HL-60/S4 (cell line): Measurements from ENCODE around the gene TPP1.

Experiments
- in situ Hi-C: fragments of 300-500 bp; cut with MboI; formaldehyde crosslinking; loops from 2 replicates; pipeline ENCODE4 v1.14.3; 2022; ENCODE audit warnings: low sequenced_read_pairs

Gene TPP1

GRCh38 chr11:6647836-6648235 lies 28.6 kb upstream of the TPP1 start:
- in situ Hi-C loops, result no loop called here

- in situ Hi-C loops, result no loop called here
These were observed 27.9 kb upstream of the TPP1 start for GRCh38 chr11:6646918-6647679.

GRCh38 chr11:6646576-6646917 lies 27.3 kb upstream of the TPP1 start:
- in situ Hi-C loops, result no loop called here

GRCh38 chr11:6646071-6646470 lies 26.8 kb upstream of the TPP1 start:
- in situ Hi-C loops, result no loop called here

- in situ Hi-C loops, result no loop called here
These were observed 23.7 kb upstream of the TPP1 start for GRCh38 chr11:6642957-6643356.

GRCh38 chr11:6640985-6641701 lies 21.9 kb upstream of the TPP1 start:
- in situ Hi-C loops, result no loop called here

GRCh38 chr11:6640036-6640984 lies 21.1 kb upstream of the TPP1 start:
- in situ Hi-C loops, result no loop called here

GRCh38 chr11:6638429-6638828 lies 19.2 kb upstream of the TPP1 start:
- in situ Hi-C loops, result no loop called here

- in situ Hi-C loops, result no loop called here
These were observed 18.6 kb upstream of the TPP1 start for GRCh38 chr11:6637871-6638270.

- in situ Hi-C loops, result no loop called here
These were observed 17.3 kb upstream of the TPP1 start for GRCh38 chr11:6636480-6636879.

GRCh38 chr11:6635082-6635932 lies 16.1 kb upstream of the TPP1 start:
- in situ Hi-C loops, result no loop called here

- in situ Hi-C loops, result no loop called here
These were observed 15.3 kb upstream of the TPP1 start for GRCh38 chr11:6634534-6634933.

GRCh38 chr11:6633422-6634408 lies 14.5 kb upstream of the TPP1 start:
- in situ Hi-C loops, result no loop called here

- in situ Hi-C loops, result no loop called here
These were observed 13.2 kb upstream of the TPP1 start for GRCh38 chr11:6632116-6633073.

GRCh38 chr11:6631361-6631890 lies 12.2 kb upstream of the TPP1 start:
- in situ Hi-C loops, result no loop called here

- in situ Hi-C loops, result no loop called here
These were observed 11.5 kb upstream of the TPP1 start for GRCh38 chr11:6630632-6631291.

- in situ Hi-C loops, result no loop called here
These were observed 10.8 kb upstream of the TPP1 start for GRCh38 chr11:6629892-6630631.
